ENCODE results near the gene GLG1. TPM values are rescaled to one million over a fixed set of nuclear protein-coding genes. Genes with fewer than 3 reads are reported as not detected.

Gene GLG1
- total and polyA plus RNA-seq, 4 donors: 22.2 to 71.5 (median 47.9) TPM

DNA sequence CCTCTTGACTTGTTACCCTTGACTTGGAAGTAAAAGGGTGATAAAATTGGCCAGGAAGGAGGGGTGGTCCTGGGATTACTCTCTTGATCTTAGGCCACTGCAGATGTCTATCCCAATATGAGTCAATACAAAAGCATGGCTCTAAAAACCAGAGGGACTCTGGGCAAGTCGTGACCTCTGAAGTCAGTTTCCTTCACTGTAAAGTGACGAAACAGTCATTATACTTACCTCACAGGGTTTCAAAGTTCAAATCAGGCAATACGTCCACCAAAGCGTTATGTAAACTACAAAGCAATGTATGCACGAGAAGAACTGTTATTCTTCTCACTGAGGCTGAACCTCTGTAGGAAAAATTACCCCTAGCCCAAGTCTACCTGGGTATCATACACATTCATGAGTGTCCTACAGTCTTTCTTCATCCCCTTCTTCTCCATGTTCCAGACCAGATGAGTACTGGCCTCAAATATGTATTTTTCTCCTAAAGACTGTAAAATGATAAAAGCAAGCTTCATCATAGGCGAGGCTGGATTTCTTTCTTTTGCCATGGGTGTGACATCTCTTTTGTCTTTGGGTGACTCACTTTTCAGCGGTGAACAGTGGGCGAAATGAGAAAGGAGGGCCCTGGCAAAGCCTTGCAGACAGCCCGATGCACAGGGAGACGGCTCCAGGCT is 151.2 kb downstream of the GLG1 start:
- Histone ChIP-seq H3K27me3 (ENCODE audit: control insufficient read depth in 4 of 4, insufficient read depth in 4 of 4, low read length in 3 of 4) (no peaks in the 10 kb centered on the region), H3K9me3 (ENCODE audit: control insufficient read depth in 4 of 4, low read length in 3 of 4) (no peaks in the 10 kb centered on the region), H3K4me3 (ENCODE audit: low read depth in 1 of 3, low read length in 3 of 3) (no peak overlapping the region), H3K9ac (ENCODE audit: low read depth in 1 of 2, low read length in 2 of 2) (no peak overlapping the region), H3K36me3 (ENCODE audit: control insufficient read depth in 4 of 4, insufficient read depth in 3 of 4, low read depth in 1 of 4, low read length in 3 of 4) (peaks cover 8 to 80% (median 50%) of the 10 kb centered on the region in 4 donors), H3K27ac (ENCODE audit: low read depth in 1 of 2, low read length in 2 of 2) (no peak overlapping the region), H3K4me1 (ENCODE audit: control insufficient read depth in 4 of 4, insufficient read depth in 4 of 4, low read length in 3 of 4) (peaks cover 0 to 2% (median 0%) of the 10 kb centered on the region in 4 donors)
- TF ChIP-seq JUND (IDR thresholded peaks at IDR 0.05) (no peak), HNF4A (conservative IDR thresholded peaks at IDR 0.05) (no peak), FOXA2 (IDR thresholded peaks at IDR 0.05) (no peak), GABPA (IDR thresholded peaks at IDR 0.05 in 1 of 2, conservative IDR thresholded peaks at IDR 0.05 in 1 of 2) (no peak), REST (IDR thresholded peaks at IDR 0.05) (no peak), EGR1 (IDR thresholded peaks at IDR 0.05; ENCODE audit: low read depth in 2 of 2) (no peak), RXRA (IDR thresholded peaks at IDR 0.05) (no peak), FOXA1 (IDR thresholded peaks at IDR 0.05) (no peak), NR2F2 (IDR thresholded peaks at IDR 0.05) (no peak), RAD21 (IDR thresholded peaks at IDR 0.05) (no peak), SP1 (IDR thresholded peaks at IDR 0.05) (no peak), ZBTB33 (IDR thresholded peaks at IDR 0.05) (no peak), YY1 (IDR thresholded peaks at IDR 0.05) (no peak)
- TF ChIP-seq, protein P1, sequence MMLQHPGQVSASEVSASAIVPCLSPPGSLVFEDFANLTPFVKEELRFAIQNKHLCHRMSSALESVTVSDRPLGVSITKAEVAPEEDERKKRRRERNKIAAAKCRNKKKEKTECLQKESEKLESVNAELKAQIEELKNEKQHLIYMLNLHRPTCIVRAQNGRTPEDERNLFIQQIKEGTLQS (IDR thresholded peaks at IDR 0.05): no peak
- no peak for DNase-seq (ENCODE audit: low spot score)
- WGBS: 83% methylated on average over 10 of the region's 10 CpGs

DNA sequence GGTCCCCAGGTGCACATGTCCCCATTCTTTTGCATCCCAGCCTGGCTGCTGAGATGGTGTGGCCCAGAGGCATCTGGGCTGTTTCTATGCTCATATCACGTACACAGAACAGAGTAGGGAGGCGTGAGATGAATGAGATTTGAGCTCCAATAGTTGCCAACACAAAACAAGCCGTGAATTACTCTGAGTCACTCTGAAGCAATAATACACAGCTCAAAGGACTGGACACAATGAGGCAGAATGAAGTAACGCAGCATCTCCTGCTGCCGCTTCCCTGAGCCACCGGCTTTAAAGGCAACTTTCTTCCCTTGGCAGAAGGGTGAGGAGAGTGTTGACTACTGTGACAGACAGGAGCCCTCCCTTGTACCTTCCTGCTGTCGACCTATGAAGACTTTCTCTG is 151.7 kb downstream of the GLG1 start:
- Histone ChIP-seq H3K27me3 (ENCODE audit: control insufficient read depth in 4 of 4, insufficient read depth in 4 of 4, low read length in 3 of 4) (no peaks in the 10 kb centered on the region), H3K27ac (ENCODE audit: low read depth in 1 of 2, low read length in 2 of 2) (no peak overlapping the region), H3K4me3 (ENCODE audit: low read depth in 1 of 3, low read length in 3 of 3) (no peak overlapping the region), H3K4me1 (ENCODE audit: control insufficient read depth in 4 of 4, insufficient read depth in 4 of 4, low read length in 3 of 4) (peaks cover 0 to 2% (median 0%) of the 10 kb centered on the region in 4 donors), H3K9ac (ENCODE audit: low read depth in 1 of 2, low read length in 2 of 2) (no peak overlapping the region), H3K36me3 (ENCODE audit: control insufficient read depth in 4 of 4, insufficient read depth in 3 of 4, low read depth in 1 of 4, low read length in 3 of 4) (peaks cover 8 to 75% (median 46%) of the 10 kb centered on the region in 4 donors), H3K9me3 (ENCODE audit: control insufficient read depth in 4 of 4, low read length in 3 of 4) (no peaks in the 10 kb centered on the region)
- 95% methylated on average over 7 of the region's 7 CpGs for WGBS
- no peak for TF ChIP-seq EGR1 (IDR thresholded peaks at IDR 0.05; ENCODE audit: low read depth in 2 of 2)
- TF ChIP-seq JUND (IDR thresholded peaks at IDR 0.05): no peak
- no peak for TF ChIP-seq YY1 (IDR thresholded peaks at IDR 0.05)
- TF ChIP-seq RXRA (IDR thresholded peaks at IDR 0.05): no peak
- TF ChIP-seq RAD21 (IDR thresholded peaks at IDR 0.05): no peak
- no peak for TF ChIP-seq NR2F2 (IDR thresholded peaks at IDR 0.05)
- TF ChIP-seq, protein P2, sequence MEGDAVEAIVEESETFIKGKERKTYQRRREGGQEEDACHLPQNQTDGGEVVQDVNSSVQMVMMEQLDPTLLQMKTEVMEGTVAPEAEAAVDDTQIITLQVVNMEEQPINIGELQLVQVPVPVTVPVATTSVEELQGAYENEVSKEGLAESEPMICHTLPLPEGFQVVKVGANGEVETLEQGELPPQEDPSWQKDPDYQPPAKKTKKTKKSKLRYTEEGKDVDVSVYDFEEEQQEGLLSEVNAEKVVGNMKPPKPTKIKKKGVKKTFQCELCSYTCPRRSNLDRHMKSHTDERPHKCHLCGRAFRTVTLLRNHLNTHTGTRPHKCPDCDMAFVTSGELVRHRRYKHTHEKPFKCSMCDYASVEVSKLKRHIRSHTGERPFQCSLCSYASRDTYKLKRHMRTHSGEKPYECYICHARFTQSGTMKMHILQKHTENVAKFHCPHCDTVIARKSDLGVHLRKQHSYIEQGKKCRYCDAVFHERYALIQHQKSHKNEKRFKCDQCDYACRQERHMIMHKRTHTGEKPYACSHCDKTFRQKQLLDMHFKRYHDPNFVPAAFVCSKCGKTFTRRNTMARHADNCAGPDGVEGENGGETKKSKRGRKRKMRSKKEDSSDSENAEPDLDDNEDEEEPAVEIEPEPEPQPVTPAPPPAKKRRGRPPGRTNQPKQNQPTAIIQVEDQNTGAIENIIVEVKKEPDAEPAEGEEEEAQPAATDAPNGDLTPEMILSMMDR (IDR thresholded peaks at IDR 0.05; ENCODE audit: low read depth, low read length, missing input control): no peak
- no peak for TF ChIP-seq TAF1 (conservative IDR thresholded peaks at IDR 0.05)
- no peak for TF ChIP-seq HNF4A (conservative IDR thresholded peaks at IDR 0.05)
- no peak for TF ChIP-seq SP1 (IDR thresholded peaks at IDR 0.05)
- TF ChIP-seq ZBTB33 (IDR thresholded peaks at IDR 0.05): no peak
- no peak for TF ChIP-seq FOXA1 (IDR thresholded peaks at IDR 0.05)
- TF ChIP-seq MAX (IDR thresholded peaks at IDR 0.05): no peak
- no peak for DNase-seq (ENCODE audit: low spot score)
